NCI-H460 (cell line): Measurements from ENCODE around the gene TNFRSF4. TPM values are rescaled to one million over a fixed set of nuclear protein-coding genes. Genes with fewer than 3 reads are reported as not detected.
"Not testable (repeated sequence)": the region's sequence is repeated elsewhere in the genome, so short reads cannot be mapped to it uniquely, and the experiment has no call there.

Source experiments
- DNase-seq: peaks from one replicate; pipeline ENCODE4 v3.0.0-alpha.2; 2016; ENCODE audit warnings: low read depth; ENCODE audit errors: extremely low read depth
- total RNA-seq: library from RNA; depleted of rRNA; stranded (reverse); fragments of >200 nt; shearing (Covaris generic); gene quantifications from 2 replicates; pipeline ENCODE4 v1.2.3, GENCODE V29; 2014

TNFRSF4 gene
- total RNA-seq, 1 experiment from 2014 or later, result not detected

DNA sequence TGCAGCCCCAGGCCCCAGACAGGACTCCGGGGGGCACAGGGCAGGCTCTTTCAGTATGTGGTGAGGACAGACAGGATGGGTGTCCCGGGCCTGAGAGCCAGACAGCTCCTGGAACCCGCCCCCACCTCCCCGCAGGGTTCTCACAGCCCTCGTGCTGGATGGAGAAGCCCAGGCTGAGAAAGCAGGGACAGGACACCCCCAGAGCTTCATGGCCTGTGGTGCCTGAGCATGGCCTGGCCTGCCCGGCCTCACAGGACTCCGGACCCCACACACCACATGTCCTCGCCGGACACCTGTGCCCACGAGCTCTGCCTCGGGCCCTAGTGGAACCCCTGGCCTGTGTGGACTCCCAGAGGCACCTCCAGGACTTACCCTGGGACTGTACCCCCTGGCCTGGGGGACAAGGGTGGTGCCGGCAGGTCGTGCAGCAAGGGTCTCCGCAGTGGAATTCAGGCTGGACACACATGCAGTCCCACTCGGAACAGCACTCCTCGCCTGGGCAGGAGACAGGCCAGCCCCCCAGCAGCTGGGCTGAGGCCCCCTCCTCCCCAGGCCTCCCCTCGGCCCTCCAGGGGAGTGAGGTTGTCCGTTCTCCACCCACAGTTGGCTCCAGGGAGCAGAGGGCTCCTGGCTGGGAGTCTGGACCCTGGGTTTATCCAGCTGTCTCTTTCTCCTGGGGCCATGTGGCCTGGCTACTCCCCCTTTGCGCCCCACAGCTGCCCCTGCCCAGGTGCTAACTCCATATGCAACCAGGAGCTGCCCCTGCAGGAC is 8.8 kb downstream of the TNFRSF4 start:
- DNase-seq, result no peak

DNA sequence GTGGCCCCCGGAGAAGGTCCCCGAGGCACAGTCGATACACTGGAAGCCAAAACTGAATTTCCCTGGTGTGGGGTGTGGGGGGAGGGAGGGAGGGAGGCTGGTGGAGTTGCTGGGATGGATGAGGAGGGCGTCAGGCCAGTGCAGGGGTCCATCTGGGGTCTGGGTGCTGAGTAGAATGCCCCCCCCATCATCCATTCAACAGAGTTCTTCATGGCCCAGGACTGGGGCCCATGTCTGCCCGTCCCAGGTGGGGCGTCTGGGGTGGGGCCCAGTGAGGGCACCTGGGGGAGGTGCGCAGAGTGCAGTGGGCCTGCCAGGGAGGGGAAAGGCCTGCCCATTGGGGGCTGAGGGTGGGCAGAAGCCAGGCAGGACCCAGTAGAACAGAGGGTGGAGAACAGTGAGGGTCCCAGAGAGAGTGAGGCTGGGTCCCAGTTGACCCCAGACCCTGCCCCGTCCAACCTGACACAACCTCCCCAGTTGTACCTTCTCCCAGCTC is 9.5 kb downstream of the TNFRSF4 start:
- DNase-seq, result no peak

DNA sequence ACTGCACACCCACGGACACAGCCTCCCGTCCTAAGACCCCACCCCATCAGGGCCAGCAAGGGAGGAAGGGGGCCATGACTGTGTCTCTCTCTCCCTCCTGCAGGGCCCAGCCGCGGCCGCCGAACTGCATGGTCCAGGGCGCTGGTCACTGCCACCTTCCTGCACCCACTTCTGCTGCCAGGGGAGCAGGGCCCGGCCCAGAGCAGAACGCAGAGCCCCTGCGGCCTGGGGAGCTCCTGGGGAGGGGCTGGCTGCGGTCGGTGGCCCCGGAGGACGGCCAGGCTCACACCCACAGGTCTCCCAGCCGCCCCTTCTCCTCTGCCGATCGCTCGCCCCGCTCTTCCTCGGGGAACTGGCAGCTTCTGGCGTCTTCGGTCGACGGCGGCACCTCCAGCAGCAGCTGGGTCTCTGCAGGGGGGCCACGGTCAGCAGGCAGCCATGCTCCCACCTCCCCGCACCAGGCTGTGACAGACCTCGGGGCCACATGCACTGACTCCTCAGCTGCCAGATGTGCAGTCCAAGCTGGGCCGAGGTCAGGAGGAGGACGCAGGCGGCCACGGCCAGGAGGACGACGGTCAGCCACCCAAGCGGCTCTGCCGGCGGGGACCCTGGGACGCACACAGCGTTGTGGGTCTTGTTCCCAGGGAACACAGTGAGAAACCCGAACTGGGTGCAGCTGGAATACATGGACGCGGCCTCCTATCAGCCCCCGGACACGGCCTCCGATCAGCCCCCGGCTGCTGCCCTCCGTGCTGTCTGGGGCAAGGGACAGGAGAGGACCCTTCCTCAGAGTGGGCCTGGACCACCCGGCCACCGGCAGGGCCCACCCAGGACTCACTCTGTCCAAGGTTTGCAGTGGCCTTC is 10.2 kb downstream of the TNFRSF4 start:
- DNase-seq, result no peak

GRCh38 chr1:1202831-1203560 is 11.0 kb downstream of the TNFRSF4 start:
- DNase-seq, result no peak

- DNase-seq, result no peak
Measured at GRCh38 chr1:1200876-1201810, 12.8 kb downstream of the TNFRSF4 start.

DNA sequence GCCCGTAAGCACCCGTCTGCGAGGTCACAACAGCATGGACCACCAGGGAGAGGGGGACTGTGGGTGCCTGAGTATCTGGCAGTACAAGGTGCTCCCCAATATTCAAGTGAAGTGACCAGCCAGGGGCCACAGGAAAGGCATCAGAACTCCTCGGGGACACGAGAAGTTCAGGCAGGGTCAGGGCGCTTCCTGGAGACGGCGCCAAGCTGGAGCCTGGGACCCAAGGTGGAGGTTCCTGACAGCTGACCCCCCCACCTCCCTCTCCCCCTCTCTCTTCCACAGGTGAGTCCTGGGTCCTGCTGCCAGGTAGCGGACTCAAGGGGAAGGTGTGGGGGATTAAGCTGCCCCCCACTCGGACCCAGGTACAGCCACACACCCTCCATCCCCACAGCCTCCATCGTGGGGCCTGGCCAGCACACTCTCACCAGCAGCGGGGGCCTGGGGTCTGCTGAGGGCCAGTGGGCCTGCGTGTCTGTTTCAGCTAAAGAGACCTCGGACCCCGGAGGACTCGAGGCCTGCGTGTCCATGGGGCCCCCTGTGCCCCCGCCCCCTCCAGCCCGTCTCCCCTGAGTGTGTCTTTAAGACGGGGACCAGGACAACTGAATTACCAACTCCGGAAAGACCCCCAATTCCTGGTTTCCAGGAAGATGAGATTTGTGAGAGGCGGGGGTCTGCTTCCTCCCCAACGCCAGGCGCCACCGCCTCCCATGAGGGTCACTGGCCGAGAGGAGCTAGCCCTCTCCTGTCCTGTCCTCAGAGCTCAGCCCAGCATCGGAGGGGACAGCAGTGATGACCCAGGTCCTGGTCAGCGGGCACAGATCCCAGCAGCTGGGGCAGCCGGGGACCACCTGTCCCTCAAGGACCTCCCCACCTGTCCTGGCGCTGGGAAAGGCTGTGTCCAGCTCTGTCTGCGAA is 13.7 kb downstream of the TNFRSF4 start:
- DNase-seq, result no peak

GRCh38 chr1:1199141-1199960 is 14.6 kb downstream of the TNFRSF4 start:
- DNase-seq, result no peak

- DNase-seq, result no peak
Measured at GRCh38 chr1:1198423-1199140, 15.4 kb downstream of the TNFRSF4 start.

GRCh38 chr1:1197551-1198422 is 16.2 kb downstream of the TNFRSF4 start:
- DNase-seq, result no peak

GRCh38 chr1:1197188-1197500 is 16.8 kb downstream of the TNFRSF4 start:
- DNase-seq, result no peak

GRCh38 chr1:1196431-1197187 is 17.3 kb downstream of the TNFRSF4 start:
- DNase-seq, result no peak

- not testable (repeated sequence) for DNase-seq
Measured at GRCh38 chr1:1195726-1196125, 18.2 kb downstream of the TNFRSF4 start.

DNA sequence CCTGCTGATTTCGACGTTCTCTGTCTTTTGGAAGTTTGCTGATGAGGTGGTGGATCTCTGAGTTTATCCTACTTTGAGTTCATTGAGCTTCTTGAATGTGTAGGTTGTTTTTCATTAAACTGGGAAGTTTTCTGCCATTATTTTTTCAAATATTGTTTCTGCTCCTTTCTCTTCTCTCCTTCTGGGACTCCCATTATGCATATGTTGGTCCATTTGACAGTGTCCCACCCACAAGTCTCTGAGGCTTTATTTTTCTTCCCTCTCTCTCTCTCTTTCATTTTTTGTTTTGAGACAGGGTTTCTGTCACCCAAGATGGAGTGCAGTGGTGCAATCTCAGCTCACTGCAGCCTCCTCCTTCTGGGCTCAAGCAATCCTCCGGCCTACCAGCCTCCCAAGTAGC is 19.2 kb downstream of the TNFRSF4 start:
- DNase-seq, result no peak

DNA sequence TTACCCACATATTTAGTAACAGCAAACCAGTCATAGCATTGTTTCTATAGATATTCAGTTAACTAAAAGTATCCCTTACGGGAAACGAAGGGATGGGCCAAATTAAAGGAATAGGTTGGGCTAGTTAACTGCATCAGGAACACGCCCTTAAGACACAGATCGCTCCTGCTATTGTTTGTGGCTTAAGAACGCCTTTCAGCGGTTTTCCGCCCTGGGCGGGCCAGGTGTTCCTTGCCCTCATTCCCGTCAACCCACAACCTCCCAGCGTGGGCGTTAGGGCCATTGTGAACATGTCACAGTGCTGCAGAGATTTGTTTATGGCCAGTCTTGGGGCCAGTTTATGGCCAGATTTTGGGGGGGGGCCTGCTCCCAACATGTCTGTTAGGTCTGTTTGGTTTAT is 22.2 kb downstream of the TNFRSF4 start:
- no peak for DNase-seq

DNA sequence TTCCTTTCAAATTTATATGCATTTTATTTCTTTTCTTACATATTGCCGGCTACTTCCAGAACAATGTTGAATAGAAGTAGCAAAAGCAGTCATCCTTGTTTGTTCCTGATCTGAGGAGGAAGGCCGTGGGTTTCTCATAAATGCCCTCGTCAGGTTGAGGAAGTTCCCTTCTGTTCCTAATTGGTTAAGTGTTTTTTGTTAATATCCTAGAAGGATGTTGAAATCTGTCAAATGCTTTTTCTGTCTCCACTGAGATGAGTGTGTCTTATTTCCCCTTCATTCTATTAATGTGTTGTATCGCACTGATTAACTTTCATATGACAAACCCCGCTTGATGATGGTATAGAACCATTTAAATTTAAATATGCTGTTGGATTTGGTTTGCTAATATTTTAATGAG is 24.8 kb downstream of the TNFRSF4 start:
- DNase-seq, result no peak

DNA sequence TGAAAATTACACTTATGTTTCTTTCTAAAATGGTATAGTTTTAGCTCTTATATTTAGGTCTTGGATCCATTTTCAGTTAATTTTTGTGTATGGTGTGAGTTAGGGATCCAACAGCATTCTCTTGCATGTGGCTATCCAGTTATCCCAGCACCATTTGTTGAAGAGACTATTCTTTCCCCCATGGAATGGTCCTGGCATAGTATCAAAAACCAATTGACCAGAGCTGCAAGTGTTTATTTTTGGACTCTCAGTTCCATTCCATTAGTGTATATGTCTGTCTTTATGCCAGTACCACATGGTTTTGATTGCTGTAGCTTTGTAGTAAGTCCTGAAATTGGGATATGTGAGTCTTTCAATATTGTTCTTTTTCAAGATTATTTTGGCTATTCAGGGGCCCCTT is 26.0 kb downstream of the TNFRSF4 start:
- DNase-seq, result no peak
